Kidney tubule cell (primary cell): ENCODE results near the gene SLC16A11.
"Not testable (repeated sequence)": the region's sequence is repeated elsewhere in the genome, so short reads cannot be mapped to it uniquely, and the experiment has no call there.

Experiments used
- DNase-seq: peaks from one replicate; pipeline ENCODE4 v3.0.0-alpha.2; 2018; ENCODE audit warnings: low spot score

The SLC16A11 gene

DNA sequence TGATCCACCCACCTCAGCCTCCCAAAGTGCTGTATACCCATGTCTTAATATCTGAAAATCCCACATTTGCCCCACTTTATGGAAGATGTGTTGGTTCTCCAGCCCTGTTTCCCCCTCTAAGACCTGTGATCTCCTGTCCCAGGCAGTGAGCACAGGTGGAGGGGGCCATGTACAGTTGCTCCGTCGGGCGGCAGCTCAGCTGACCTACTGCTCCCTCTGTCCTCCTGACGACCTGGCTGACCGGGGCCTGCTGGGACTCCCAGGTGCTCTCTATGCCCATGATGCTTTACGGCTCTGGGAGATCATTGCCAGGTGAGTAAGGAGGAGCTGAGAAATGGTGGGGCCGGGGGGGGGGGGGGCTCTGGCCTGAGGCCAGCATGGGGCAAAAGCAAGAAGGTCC, 38.2 kb downstream of the SLC16A11 start:
- no peak for DNase-seq

GRCh38 chr17:7004398-7005253, 39.3 kb downstream of the SLC16A11 start:
- peak; percentile 81 for DNase-seq

DNA sequence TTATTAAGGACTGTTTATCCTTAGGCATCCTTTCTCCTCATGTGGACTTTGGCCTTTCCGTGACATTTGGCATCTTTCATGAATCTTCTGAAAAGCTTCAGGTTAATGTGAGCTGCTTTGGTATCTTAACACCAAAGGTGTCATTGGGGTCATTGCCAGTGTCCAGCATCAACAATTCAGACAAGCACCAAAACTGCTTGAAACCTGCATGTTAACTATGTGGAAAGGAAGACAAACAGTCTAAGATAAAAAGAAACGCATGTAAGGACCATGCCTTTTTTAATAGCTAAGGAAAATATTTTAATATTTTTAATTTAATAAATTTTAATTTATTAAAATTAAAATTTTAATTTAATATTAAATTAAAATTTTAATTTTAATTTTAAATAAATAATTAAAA, 40.1 kb downstream of the SLC16A11 start:
- no peak for DNase-seq

DNA sequence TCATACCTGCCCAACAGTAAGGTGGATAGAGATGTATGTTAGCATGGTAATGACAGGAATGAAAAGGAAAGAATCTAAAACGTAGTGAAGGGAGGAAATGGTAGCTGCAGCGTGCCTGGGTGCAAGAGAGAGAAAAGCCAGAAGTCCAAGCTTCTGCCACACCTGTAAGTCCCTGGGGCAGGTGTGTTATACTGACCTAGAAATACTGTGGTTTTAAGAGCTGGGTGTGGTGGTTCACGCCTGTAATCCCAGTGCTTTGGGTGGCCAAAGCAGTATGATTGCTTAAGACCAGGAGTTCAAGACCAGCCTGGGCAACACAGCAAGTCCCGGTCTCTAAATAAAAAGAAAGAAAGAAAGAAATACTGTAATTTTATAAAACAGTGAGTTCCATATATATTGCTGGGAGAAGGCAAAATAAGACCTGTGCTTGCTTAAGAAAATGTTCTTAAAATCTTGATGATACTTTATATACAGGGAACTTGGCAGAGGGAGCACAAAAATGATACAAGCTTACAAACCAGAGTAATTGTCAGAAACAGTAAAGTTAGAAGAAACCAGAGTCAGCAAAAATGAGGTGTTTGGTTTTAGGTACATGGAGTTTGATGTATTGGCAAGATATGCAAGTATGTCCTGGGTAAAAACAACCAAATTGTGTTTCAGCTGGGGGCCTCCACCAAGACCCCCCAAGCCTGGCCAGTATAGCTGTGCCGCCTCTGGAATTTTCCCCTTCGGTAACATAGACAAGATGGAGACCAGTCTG, 41.4 kb downstream of the SLC16A11 start:
- DNase-seq, result no peak

GRCh38 chr17:7001318-7001961, 42.5 kb downstream of the SLC16A11 start:
- peak; percentile 24 for DNase-seq

- DNase-seq, result no peak
Measured at GRCh38 chr17:6998855-6999508, 44.9 kb downstream of the SLC16A11 start.

- DNase-seq, result peak; percentile 31
Measured at GRCh38 chr17:6997171-6997570, 46.7 kb downstream of the SLC16A11 start.

DNA sequence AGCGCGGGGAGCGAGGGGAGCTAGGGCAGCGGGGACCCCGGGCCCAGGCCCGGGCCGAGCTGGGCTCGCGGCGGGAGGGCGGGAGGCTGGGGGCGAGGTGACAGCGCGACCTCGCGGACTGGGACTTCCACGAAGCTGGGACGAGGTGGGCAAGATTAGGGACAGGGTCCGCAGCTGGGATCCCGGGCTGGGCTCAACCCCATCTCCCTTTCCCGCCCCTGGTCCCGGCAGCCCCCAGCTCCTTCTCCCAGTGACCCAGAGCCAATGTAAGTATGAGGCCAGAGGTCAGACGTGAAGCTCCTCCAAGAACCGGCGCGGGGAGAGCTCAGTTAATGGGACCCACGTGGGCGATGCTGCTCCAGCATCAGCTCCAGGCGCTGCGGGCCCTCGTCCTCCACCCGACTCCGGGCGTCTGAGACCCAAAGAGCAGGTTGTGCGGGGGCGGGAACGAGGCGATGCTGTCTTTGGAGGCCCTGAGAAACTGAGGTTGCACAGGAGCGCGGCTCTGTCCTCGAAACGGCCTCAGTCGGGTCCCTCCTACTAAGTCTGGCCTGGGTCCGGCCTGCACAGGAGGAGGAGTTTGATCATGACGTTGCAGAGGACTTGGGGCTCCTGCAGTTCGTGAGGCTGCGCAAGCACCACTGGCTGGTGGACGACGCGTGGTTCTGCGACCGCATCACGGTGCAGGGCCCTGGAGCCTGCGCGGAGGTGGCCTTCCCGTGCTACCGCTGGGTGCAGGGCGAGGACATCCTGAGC, 47.5 kb downstream of the SLC16A11 start:
- DNase-seq, result no peak

DNA sequence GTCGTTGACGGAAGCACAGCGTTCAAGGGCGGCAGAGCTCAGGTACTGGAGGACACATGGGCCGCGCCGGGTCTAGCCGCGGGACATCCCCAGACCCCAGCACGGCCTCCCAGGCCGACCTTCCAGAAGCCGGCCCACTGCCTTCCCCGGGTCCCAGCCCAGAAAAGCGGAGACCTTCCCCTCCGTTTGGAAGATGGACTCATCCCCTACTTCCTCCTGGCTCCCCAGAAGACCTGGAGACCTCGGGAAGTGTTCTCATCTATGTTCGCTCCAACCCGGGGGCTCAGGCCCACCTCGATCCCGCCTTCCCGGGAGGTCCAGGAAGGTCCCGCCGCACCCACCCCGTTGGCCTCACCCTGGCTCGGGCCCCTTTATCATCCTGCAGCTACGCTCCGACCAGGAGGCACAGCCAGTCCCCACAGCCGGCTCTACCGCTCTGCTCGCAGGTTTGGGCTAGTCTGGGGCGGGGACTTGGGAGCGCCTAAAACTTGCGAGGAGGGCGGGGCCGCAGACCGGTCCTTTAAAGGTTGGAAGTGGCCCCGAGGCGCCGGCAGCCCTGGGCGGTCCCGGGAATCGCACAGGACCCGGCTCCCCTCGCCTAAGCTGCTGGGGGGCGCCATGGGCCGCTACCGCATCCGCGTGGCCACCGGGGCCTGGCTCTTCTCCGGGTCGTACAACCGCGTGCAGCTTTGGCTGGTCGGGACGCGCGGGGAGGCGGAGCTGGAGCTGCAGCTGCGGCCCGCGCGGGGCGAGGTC, 48.2 kb downstream of the SLC16A11 start, which contains the start of gene ALOX12:
Gene ALOX12 (plus strand): TSS at position 550 of the 756 bp plus-strand sequence. CDS start 69 bp downstream, at position 619.
- no peak for DNase-seq

GRCh38 chr17:6994666-6995256, 49.1 kb downstream of the SLC16A11 start:
- peak; percentile 68 for DNase-seq

- no peak for DNase-seq
Measured at GRCh38 chr17:6994118-6994598, 49.7 kb downstream of the SLC16A11 start.

DNA sequence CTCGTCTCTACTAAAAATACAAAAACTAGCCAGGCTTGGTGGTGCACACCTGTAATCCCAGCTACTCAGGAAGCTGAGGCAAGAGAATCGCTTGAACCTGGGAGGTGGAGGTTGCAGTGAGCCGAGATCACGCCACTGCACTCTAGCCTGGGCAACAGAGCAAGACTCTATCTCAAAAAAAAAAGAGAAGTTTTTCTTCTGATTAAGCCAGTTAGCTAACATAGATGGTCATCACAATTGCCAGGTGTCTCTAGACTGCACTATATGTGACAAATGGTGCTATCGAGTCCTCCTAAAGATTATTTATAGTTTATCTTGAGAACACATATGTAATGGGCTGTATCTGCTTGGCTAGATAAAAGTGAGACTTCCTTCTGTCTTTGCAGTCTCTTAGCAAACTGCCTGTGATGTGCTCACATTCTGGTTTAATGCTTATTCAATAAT, 50.3 kb downstream of the SLC16A11 start:
- not testable (repeated sequence) for DNase-seq
